Measurements from ENCODE around the gene INSC.

Gene INSC

GRCh38 chr11:15197696-15198095, 83.0 kb downstream of the INSC start:
- Histone ChIP-seq H3K4me1 (ENCODE audit: control insufficient read depth, insufficient read depth, low read length) (no peaks in the 10 kb centered on the region), H3K9me3 (ENCODE audit: control insufficient read depth, insufficient read depth, low read depth, low read length) (no peaks in the 10 kb centered on the region), H3K36me3 (ENCODE audit: control insufficient read depth in 2 of 2, insufficient read depth in 1 of 2, low read length in 2 of 2) (no peaks in the 10 kb centered on the region), H3K4me3 (ENCODE audit: low read depth, low read length) (no peak overlapping the region), H3K27ac (ENCODE audit: extremely low read depth, low read depth, low read length) (no peak overlapping the region)
- CTCF ChIA-PET: interaction anchor here (0.5 to 1.4 kb wide), 3 partner anchors 9 to 107 kb away, joined by 3 to 5 read pairs (median 5); no protein-coding TSS in a partner anchor
- POLR2A ChIA-PET: no interaction called here
- TF ChIP-seq ZNF654 (tag by site-specific recombination; IDR thresholded peaks at IDR 0.05; ENCODE audit: low read depth) (no peak), ZNF692 (tag by site-specific recombination; IDR thresholded peaks at IDR 0.05) (no peak), BCL11A (tag by site-specific recombination; IDR thresholded peaks at IDR 0.05; ENCODE audit: low read depth) (no peak), ZNF626 (tag by site-specific recombination; IDR thresholded peaks at IDR 0.05) (no peak), ZBTB1 (tag by site-specific recombination; IDR thresholded peaks at IDR 0.05) (no peak), ZNF530 (tag by site-specific recombination; IDR thresholded peaks at IDR 0.05; ENCODE audit: low read depth) (no peak), WT1 (tag by site-specific recombination; IDR thresholded peaks at IDR 0.05) (no peak), KLF8 (tag by site-specific recombination; IDR thresholded peaks at IDR 0.05) (no peak), ZNF544 (tag by site-specific recombination; IDR thresholded peaks at IDR 0.05) (no peak), ZSCAN23 (tag by site-specific recombination; IDR thresholded peaks at IDR 0.05) (no peak), ZNF132 (tag by site-specific recombination; IDR thresholded peaks at IDR 0.05; ENCODE audit: borderline replicate concordance) (no peak), SCRT2 (tag by site-specific recombination; IDR thresholded peaks at IDR 0.05) (no peak), ZNF223 (tag by site-specific recombination; IDR thresholded peaks at IDR 0.05) (no peak)

- Histone ChIP-seq H3K36me3 (ENCODE audit: control insufficient read depth in 2 of 2, insufficient read depth in 1 of 2, low read length in 2 of 2) (no peaks in the 10 kb centered on the region), H3K4me3 (ENCODE audit: low read depth, low read length) (no peak overlapping the region), H3K4me1 (ENCODE audit: control insufficient read depth, insufficient read depth, low read length) (no peaks in the 10 kb centered on the region), H3K9me3 (ENCODE audit: control insufficient read depth, insufficient read depth, low read depth, low read length) (no peaks in the 10 kb centered on the region), H3K27ac (ENCODE audit: extremely low read depth, low read depth, low read length) (no peak overlapping the region)
- ChIA-PET CTCF (interaction anchor here (0.5 to 1.4 kb wide), 4 partner anchors 9 to 130 kb away, joined by 3 to 5 read pairs (median 3); no protein-coding TSS in a partner anchor), POLR2A (no interaction called here)
- TF ChIP-seq ZNF10 (tag by site-specific recombination; IDR thresholded peaks at IDR 0.05) (no peak), ZBTB21 (tag by site-specific recombination; IDR thresholded peaks at IDR 0.05) (no peak), ZNF747 (tag by site-specific recombination; IDR thresholded peaks at IDR 0.05) (no peak), ZNF571 (tag by site-specific recombination; IDR thresholded peaks at IDR 0.05) (no peak)
These were observed 83.6 kb downstream of the INSC start for GRCh38 chr11:15198284-15198683.

- Histone ChIP-seq H3K27ac (ENCODE audit: extremely low read depth, low read depth, low read length) (no peak overlapping the region), H3K9me3 (ENCODE audit: control insufficient read depth, insufficient read depth, low read depth, low read length) (no peaks in the 10 kb centered on the region), H3K4me3 (ENCODE audit: low read depth, low read length) (no peak overlapping the region), H3K36me3 (ENCODE audit: control insufficient read depth in 2 of 2, insufficient read depth in 1 of 2, low read length in 2 of 2) (no peaks in the 10 kb centered on the region), H3K4me1 (ENCODE audit: control insufficient read depth, insufficient read depth, low read length) (no peaks in the 10 kb centered on the region)
- POLR2A ChIA-PET: no interaction called here
- CTCF ChIA-PET: interaction anchor here (1.0 to 1.2 kb wide), 2 partner anchors 123 to 131 kb away, joined by 3 read pairs; no protein-coding TSS in a partner anchor
- TF ChIP-seq ZNF239 (tag by site-specific recombination; IDR thresholded peaks at IDR 0.05) (no peak), GLIS2 (tag by site-specific recombination; IDR thresholded peaks at IDR 0.05) (no peak), ZNF707 (tag by site-specific recombination; IDR thresholded peaks at IDR 0.05) (no peak), ZNF571 (tag by site-specific recombination; IDR thresholded peaks at IDR 0.05) (no peak), OVOL3 (tag by site-specific recombination; IDR thresholded peaks at IDR 0.05) (no peak), ZNF302 (tag by site-specific recombination; IDR thresholded peaks at IDR 0.05; ENCODE audit: low read depth) (no peak), ZNF837 (tag by site-specific recombination; IDR thresholded peaks at IDR 0.05) (no peak), SETDB1 (IDR thresholded peaks at IDR 0.05; ENCODE audit: insufficient read length, low read length) (no peak), ZNF629 (tag by site-specific recombination; IDR thresholded peaks at IDR 0.05) (no peak), ZBTB48 (tag by site-specific recombination; IDR thresholded peaks at IDR 0.05) (no peak), ZSCAN23 (tag by site-specific recombination; IDR thresholded peaks at IDR 0.05) (no peak)
These were observed 85.0 kb downstream of the INSC start for GRCh38 chr11:15199693-15200092.

All from HEK293 (cell line).